GM21717 (cell line): ENCODE measurements around the gene DOCK7.

Experiments used
- ATAC-seq: cut with Tn5 transposase; IDR thresholded peaks from one replicate; pipeline ENCODE4 v1.9.1; 2021; ENCODE audit warnings: mild to moderate bottlenecking, moderate library complexity; ENCODE audit not compliant: unreplicated experiment

Gene DOCK7

GRCh38 chr1:62457955-62458354 lies 230.2 kb downstream of the DOCK7 start:
- ATAC-seq, result no peak

- ATAC-seq, result no peak
Measured at GRCh38 chr1:62452951-62453350, 235.2 kb downstream of the DOCK7 start.

GRCh38 chr1:62450301-62450700 lies 237.9 kb downstream of the DOCK7 start:
- no peak for ATAC-seq

DNA sequence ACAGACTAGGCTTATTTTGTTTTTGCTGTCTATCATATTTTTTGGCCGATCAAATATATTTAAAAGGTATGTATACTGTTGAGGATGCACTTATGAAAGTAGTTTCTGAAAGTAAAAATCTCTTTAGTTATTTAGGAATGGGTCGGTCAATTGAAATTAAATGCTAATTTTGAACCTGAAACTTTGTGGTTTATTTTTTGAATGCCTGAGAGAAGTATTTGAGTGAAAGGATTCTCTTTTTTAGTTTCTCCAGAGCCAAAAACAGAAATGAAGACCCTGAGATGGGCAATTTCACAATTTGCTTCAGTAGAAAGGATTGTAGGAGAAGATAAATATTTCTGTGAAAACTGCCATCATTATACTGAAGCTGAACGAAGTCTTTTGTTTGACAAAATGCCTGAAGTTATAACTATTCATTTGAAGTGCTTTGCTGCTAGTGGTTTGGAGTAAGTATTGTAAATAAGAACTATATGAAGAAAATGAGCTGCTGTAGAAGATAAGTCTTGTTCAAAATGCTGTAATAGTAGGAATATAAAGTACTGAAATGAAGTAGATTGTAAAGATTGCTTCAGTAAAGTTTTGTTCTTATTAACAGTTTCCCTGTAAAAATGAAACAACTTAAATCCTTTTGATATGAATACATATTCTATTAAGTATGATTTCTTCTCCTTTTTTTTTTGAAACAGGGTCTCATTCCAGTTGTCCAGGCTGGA lies 239.8 kb downstream of the DOCK7 start:
- no peak for ATAC-seq

- ATAC-seq, result no peak
Measured at GRCh38 chr1:62444701-62445100, 243.5 kb downstream of the DOCK7 start.

DNA sequence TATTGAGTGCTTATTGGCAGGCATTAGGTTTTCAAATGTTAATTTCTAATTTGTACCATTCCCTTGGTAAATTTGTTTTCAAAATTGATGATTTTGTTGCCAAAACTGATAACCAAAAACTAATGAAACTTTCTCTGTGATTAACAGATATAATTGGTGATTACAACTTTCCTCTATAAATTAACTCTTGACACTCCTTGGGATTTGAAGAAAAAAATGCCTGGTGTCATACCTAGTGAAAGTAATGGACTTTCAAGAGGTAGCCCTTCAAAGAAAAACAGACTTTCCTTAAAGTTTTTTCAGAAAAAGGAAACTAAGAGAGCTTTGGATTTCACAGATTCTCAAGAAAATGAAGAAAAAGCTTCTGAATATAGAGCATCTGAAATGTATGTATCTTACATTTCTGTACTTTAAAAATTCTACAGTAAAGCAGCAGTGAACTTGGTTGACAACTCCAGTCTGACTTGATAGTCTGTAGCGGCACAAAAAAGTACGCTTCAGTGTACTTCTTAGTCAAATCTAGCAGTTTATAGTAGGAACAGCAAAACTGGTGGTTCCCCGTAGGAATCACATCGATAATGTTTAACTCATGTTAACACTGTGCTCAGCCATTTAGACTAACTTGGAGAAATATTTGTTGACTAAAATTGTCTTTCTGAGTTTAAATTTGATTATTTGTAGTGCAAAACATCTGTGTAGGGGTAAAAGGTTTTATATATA lies 248.4 kb downstream of the DOCK7 start:
- peak; percentile 26 for ATAC-seq

DNA sequence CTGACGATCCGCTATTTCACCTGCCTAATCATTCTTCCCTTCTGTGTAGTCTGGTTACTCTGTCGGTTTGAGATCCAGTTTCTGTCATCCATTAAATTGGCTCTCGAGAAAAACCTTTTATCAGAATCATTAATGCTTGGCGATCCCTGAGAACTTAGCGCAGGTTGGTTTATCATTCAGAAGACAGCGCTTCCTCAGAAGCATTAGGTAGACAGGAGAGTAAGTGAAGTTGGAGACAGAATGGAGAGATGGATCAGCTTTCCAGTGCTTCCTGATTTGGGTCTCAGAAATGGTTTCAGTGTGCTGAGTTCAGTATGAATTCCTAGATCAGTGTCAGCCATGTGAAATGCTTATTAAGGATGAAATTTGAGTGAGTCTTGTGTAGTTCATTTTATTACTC lies 250.0 kb downstream of the DOCK7 start:
- no peak for ATAC-seq

GRCh38 chr1:62437273-62437940 lies 250.8 kb downstream of the DOCK7 start:
- ATAC-seq, result no peak

GRCh38 chr1:62436466-62437272 lies 251.5 kb downstream of the DOCK7 start, which contains the start of gene USP1:
TSS of gene USP1 (plus strand) at chr1:62437049. CDS start at chr1:62439868, 2,819 bp downstream.
- ATAC-seq, result peak; percentile 84

DNA sequence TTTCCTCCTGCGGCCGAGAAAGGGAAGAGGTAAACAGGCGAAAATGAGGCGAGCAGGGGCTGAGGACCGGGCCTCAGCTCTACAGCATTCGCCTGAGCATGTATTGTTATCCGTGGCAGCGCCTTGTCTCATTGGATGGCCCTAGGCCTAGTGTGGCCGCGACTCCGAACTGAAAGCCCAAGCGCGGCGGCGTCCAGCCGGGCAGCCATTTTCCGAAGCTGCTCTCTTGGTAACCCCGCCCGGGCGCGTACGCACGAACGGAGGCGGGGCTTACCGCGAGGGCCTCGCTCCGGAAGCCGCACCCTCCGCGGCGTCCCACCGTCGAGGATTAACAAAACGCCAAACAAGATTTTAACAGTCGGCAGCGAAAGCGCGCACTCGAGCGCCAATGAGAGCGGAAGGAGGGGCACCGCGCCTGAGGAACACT lies 252.1 kb downstream of the DOCK7 start:
- peak; percentile 65 for ATAC-seq

GRCh38 chr1:62435231-62436038 lies 252.8 kb downstream of the DOCK7 start:
- ATAC-seq, result no peak

DNA sequence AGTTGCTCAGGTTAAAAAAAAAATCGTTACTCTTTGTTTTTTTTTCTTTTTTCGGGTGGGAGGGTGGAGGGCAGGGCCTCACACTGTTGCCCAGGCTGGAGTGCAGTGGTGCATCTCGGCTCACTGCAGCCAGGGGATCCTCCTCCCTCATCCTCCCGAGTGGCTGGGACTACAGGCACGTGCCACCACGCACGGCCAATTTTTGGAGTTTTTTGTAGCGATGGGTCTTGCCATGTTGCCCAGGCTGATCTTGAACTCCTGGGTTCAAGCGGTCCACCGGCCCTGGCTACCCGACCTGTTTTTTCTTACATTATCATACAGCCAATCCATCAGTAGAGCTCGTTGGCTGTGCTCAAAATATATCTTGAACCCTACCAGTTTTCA lies 253.6 kb downstream of the DOCK7 start:
- ATAC-seq, result no peak

DNA sequence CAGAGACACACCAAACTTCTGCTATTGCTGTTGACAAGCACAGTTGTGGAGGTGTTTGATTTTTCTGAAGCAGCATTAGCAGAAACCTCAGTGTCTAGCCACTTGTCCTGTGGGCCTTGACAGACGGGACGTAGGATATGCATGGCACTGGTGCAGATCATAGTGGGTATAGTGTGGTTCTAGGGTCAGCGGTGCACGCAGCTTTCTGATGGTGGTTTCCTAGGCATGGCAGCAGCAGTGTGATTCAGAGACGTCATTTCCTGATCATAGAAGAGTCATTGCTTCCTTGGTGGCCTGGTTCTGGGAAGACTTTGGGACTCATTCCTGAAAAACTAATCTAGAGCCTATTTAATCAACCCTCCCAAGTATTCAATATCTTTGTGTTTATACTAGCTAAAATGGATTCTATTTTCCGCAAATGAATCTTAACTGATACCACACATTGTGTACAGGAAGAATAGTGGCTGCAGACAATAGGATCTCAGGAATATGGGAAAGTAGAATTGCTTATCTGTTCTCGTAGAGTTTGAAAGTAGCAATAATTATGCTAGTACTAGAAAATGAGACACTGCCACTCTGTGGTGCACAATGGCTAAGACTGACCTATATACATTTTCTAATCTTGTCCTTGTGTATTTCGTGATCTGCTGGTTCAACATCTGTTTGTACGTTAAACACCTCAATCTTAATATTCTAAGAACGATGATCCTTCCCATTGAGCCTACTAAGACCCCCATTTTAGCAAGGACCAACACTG lies 254.1 kb downstream of the DOCK7 start:
- no peak for ATAC-seq

- ATAC-seq, result no peak
Measured at GRCh38 chr1:62429581-62429980, 258.6 kb downstream of the DOCK7 start.

DNA sequence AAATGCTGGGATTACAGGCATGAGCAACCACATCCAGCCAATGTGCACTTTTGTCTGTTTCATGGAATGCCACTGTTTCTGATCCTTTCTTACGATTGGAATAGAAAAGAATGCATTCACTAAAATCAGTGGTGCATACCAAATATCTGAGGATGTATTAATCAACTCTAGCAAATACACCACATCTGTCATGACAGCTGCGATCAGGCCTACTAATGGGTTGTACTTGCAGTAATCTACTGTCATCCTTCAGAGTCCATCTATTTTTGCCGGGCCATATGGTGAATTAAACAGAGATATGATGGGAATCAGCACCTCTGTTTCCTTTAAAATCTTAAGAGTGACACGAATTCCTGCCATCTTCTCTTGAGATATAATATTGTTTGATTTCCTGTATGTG lies 259.8 kb downstream of the DOCK7 start:
- ATAC-seq, result no peak

DNA sequence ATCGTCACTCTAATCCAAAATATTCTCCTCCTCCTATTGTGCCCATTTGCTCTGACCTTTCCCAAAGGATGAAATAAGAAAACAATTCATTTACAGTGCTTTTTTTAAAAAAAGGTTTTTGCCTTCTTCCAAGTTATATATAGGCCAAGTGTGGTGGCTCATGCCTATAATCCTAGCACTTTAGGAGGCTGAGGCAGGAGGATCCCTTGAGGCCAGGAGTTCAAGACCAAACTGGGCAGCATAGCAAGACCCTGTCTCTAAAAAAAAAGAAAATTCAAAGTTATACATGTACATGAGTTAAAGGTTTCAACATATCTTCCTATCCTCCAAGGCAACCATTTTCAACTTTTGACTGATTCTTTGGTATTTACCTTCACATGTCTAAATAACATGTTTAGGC lies 261.4 kb downstream of the DOCK7 start:
- ATAC-seq, result no peak

- ATAC-seq, result no peak
Measured at GRCh38 chr1:62426237-62426636, 261.9 kb downstream of the DOCK7 start.

DNA sequence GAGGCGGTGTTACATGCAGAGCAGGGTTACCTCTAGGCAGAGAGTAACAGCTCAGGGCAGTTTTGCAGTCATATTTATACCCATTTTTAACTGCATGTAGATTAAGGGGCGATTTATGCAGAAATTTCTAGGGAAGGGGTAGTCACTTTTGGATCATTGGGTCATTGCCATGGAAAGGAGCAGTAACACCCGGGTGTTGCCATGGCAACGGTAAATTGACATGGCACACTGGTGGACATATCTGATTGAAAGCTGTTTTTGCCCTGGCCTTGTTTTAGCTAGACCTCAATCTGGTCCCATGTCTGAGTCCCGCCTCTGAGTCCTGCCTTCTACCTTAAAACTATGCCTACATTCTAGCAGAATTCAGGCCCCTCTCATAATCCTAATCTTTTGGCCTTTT lies 263.1 kb downstream of the DOCK7 start:
- ATAC-seq, result no peak

DNA sequence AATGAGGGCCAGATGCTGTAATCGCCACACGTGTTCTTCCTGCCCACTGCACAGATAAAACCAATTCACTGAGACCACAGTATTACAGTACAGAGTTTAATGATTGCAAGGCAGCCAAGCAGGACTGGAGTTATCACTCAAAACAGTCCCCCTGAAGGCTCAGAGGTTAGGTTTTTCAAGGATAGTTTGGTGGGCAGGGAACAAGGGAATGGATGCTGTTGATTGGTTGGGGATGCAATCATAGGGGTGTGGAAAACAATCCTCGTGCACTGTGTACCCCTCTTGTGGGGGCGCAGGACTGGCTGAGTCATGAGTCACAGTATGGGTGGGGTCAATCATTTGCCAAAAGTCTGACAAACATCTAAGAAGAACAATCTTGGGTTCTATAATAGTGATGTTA lies 263.8 kb downstream of the DOCK7 start:
- no peak for ATAC-seq
